Spleen (tissue), 7 donors: Measurements from ENCODE around the gene ERC1.

Experiments
- POLR2A ChIP-seq, 3 donors: fragments of 450-650 bp; IDR thresholded peaks; one replicate each; pipeline ENCODE4 v1.5.1; 2017; ENCODE audit warnings: antibody characterized with exemption in 3 of 3, mild to moderate bottlenecking in 1 of 3
- TF ChIP-seq, protein P1 (sequence below), 11 experiments: fragments of 200-600 bp in 7 of 11; fragments of 450-650 bp in 4 of 11; sonication (generic) in 4 of 11; IDR thresholded peaks in 8 of 11; conservative IDR thresholded peaks in 3 of 11; 1 replicate in 7 of 11; 2 replicates in 4 of 11; pipeline versions ENCODE4 v1.4.0 to v1.8.0; 2016 to 2021; ENCODE audit warnings: antibody characterized with exemption in 11 of 11, inconsistent platforms in 4 of 11, mild to moderate bottlenecking in 1 of 11
- donor health status: DM: no; HTN: no; CAD: no; lungs with moderate emphysema.
- donor health status: DM: no; HTN: no; CAD: no.
- donor health status: DM: no; HTN: no; CAD: no.

DNA sequence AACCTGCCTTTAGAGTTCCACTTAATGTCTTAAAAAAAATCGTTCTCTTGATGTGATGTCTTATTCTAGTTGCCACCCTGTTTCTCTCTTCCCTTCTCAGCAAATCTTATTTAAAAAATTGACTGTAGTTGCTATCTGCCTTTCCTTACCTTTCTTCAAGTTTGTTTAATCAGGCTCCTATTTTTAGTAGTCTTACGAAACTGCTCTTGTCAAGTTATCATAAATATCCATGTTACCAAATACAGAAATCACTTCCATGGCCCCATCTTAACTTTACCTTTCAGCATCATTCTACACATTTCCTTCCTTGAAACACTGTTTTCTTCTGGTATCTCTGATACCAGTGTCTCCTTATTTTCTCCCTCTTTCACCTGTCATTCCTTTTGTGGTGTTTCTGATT is 227.3 kb downstream of the ERC1 start:
- TF ChIP-seq, protein P1, sequence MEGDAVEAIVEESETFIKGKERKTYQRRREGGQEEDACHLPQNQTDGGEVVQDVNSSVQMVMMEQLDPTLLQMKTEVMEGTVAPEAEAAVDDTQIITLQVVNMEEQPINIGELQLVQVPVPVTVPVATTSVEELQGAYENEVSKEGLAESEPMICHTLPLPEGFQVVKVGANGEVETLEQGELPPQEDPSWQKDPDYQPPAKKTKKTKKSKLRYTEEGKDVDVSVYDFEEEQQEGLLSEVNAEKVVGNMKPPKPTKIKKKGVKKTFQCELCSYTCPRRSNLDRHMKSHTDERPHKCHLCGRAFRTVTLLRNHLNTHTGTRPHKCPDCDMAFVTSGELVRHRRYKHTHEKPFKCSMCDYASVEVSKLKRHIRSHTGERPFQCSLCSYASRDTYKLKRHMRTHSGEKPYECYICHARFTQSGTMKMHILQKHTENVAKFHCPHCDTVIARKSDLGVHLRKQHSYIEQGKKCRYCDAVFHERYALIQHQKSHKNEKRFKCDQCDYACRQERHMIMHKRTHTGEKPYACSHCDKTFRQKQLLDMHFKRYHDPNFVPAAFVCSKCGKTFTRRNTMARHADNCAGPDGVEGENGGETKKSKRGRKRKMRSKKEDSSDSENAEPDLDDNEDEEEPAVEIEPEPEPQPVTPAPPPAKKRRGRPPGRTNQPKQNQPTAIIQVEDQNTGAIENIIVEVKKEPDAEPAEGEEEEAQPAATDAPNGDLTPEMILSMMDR (IDR thresholded peaks at IDR 0.05 in 8 of 11, conservative IDR thresholded peaks at IDR 0.05 in 3 of 11) = no peak
- TF ChIP-seq POLR2A (IDR thresholded peaks at IDR 0.05) = no peak
